Adipose tissue (tissue), 3 donors: ENCODE results near the gene HOXA3. TPM values are rescaled to one million over a fixed set of nuclear protein-coding genes. Genes with fewer than 3 reads are reported as not detected.

Experiments
- H3K27ac ChIP-seq: one replicate; pipeline ENCODE4 v1.5.1; 2013; ENCODE audit warnings: low read depth, low read length
- WGBS, 3 donors: extraction: QIAGEN DNeasy Blood & Tissue Kit; methylation state at CpG; one replicate each; pipeline ENCODE4 v1.1.7; 2013; 5-methylcytosine and 5-hydroxymethylcytosine counted together
- polyA plus RNA-seq, 3 donors: library from polyadenylated mRNA; stranded (reverse); fragments of 200-250 nt; gene quantifications; one replicate each; pipeline ENCODE4 v1.2.3, GENCODE V29; 2013
- donor health status: healthy with polysubstance abuse.
- donor health status: Bipolar disorder and iron deficiency.
- donor health status: healthy.

HOXA3 gene
- polyA plus RNA-seq, 3 donors = 0.86 to 7.4 (median 4.6) TPM

GRCh38 chr7:27191161-27191731, 38.9 kb upstream of the HOXA3 start:
- no peak overlapping the region for H3K27ac ChIP-seq

GRCh38 chr7:27189997-27190748, 37.8 kb upstream of the HOXA3 start:
- WGBS, 3 donors = 29 to 60% (median 38%) methylated on average over 7 of the region's 7 CpGs
- no peak overlapping the region for H3K27ac ChIP-seq

More at GRCh38 chr7:27191161-27191731, 38.9 kb upstream of the HOXA3 start:
- 20 to 48% (median 38%) methylated on average over 15 of the region's 15 CpGs for WGBS, 3 donors

- no peak overlapping the region for H3K27ac ChIP-seq
- 6 to 20% (median 15%) methylated on average over 21 to 22 of the region's 22 CpGs for WGBS, 3 donors
Observed at GRCh38 chr7:27189295-27189996, 37.1 kb upstream of the HOXA3 start.

- H3K27ac ChIP-seq = no peak overlapping the region
- WGBS, 3 donors = 7 to 8% (median 7%) methylated on average over 49 of the region's 49 CpGs
Observed at GRCh38 chr7:27188386-27189294, 36.3 kb upstream of the HOXA3 start.

GRCh38 chr7:27187475-27188385, 35.3 kb upstream of the HOXA3 start:
- WGBS, 3 donors = 4 to 16% (median 8%) methylated on average over 46 of the region's 46 CpGs
- H3K27ac ChIP-seq = no peak overlapping the region

GRCh38 chr7:27186668-27187474, 34.5 kb upstream of the HOXA3 start:
- 12 to 37% (median 32%) methylated on average over 4 of the region's 4 CpGs for whole genome bisulfite sequencing, 3 donors
- no peak overlapping the region for H3K27ac ChIP-seq

- 5 to 16% (median 9%) methylated on average over 24 of the region's 24 CpGs for WGBS, 3 donors
Observed at GRCh38 chr7:27185854-27186667, 33.7 kb upstream of the HOXA3 start.

GRCh38 chr7:27185013-27185853, 32.9 kb upstream of the HOXA3 start, which contains the start of gene HOXA11:
HOXA11 (minus strand) TSS chr7:27185232; CDS start chr7:27185144, 88 bp downstream.
- WGBS, 3 donors = 4 to 7% (median 7%) methylated on average over 43 of the region's 43 CpGs
- no peak within 1 kb of the TSS for H3K27ac ChIP-seq

More at GRCh38 chr7:27185854-27186667, 33.7 kb upstream of the HOXA3 start:
- H3K27ac ChIP-seq = no peak overlapping the region

GRCh38 chr7:27184337-27185012, 32.1 kb upstream of the HOXA3 start:
- WGBS, 3 donors = 2 to 5% (median 3%) methylated on average over 62 to 72 of the region's 72 CpGs
- H3K27ac ChIP-seq = no peak overlapping the region

GRCh38 chr7:27183682-27184336, 31.4 kb upstream of the HOXA3 start:
- WGBS, 3 donors = 4 to 6% (median 6%) methylated on average over 30 of the region's 30 CpGs
- no peak overlapping the region for H3K27ac ChIP-seq

GRCh38 chr7:27182861-27183681, 30.7 kb upstream of the HOXA3 start:
- H3K27ac ChIP-seq = no peak overlapping the region
- 8 to 16% (median 16%) methylated on average over 37 to 39 of the region's 39 CpGs for WGBS, 3 donors

GRCh38 chr7:27182285-27182841, 30.0 kb upstream of the HOXA3 start:
- WGBS, 3 donors = 26 to 57% (median 44%) methylated on average over 4 of the region's 4 CpGs
- H3K27ac ChIP-seq = no peak overlapping the region

GRCh38 chr7:27181795-27182275, 29.5 kb upstream of the HOXA3 start:
- no peak overlapping the region for H3K27ac ChIP-seq
- WGBS, 3 donors = 47 to 73% (median 63%) methylated on average over 4 of the region's 4 CpGs
